HepG2 (cell line): Measurements from ENCODE around the gene MAN1B1. TPM values are rescaled to one million over a fixed set of nuclear protein-coding genes. Genes with fewer than 3 reads are reported as not detected.

ENCODE experiments used
- ARNTL ChIP-seq: sonication (generic); formaldehyde crosslinking; IDR thresholded peaks from 2 replicates; pipeline ENCODE4 v1.4.0; 2020; ENCODE audit warnings: mild to moderate bottlenecking, missing genetic modification reagents
- FOXK1 ChIP-seq: sonication (generic); formaldehyde crosslinking; IDR thresholded peaks from 2 replicates; pipeline ENCODE4 v1.4.0; 2020; ENCODE audit warnings: low read depth, missing genetic modification reagents, borderline replicate concordance
- GATAD1 ChIP-seq: IDR thresholded peaks from 2 replicates; pipeline ENCODE4 v1.6.1; 2016; ENCODE audit warnings: missing genetic modification reagents, missing compliant biosample characterization
- GPN1 ChIP-seq: sonication (generic); formaldehyde crosslinking; IDR thresholded peaks from 2 replicates; pipeline ENCODE4 v1.5.1; 2020; ENCODE audit warnings: missing genetic modification reagents, borderline replicate concordance
- GTF2F1 ChIP-seq: fragments of 150-350 bp; IDR thresholded peaks from 2 replicates; pipeline ENCODE4 v1.6.1; 2014; ENCODE audit warnings: low read length
- KAT7 ChIP-seq: IDR thresholded peaks from 2 replicates; pipeline ENCODE4 v1.6.1; 2018; ENCODE audit warnings: borderline replicate concordance, missing compliant biosample characterization
- KLF11 ChIP-seq: IDR thresholded peaks from 2 replicates; pipeline ENCODE4 v1.6.1; 2016; ENCODE audit warnings: missing compliant biosample characterization
- KLF13 ChIP-seq: sonication (generic); formaldehyde crosslinking; IDR thresholded peaks from 2 replicates; pipeline ENCODE4 v1.4.0; 2020; ENCODE audit warnings: mild to moderate bottlenecking, missing genetic modification reagents
- MTA1 ChIP-seq: sonication (generic); formaldehyde crosslinking; IDR thresholded peaks from 2 replicates; pipeline ENCODE4 v1.4.0; 2020; ENCODE audit warnings: missing genetic modification reagents, mild to moderate bottlenecking, borderline replicate concordance
- NR3C1 ChIP-seq: sonication (generic); formaldehyde crosslinking; IDR thresholded peaks from 2 replicates; pipeline ENCODE4 v1.4.0; 2020; ENCODE audit warnings: missing genetic modification reagents
- POGZ ChIP-seq: sonication (generic); formaldehyde crosslinking; IDR thresholded peaks from 2 replicates; pipeline ENCODE4 v1.4.0; 2020; ENCODE audit warnings: mild to moderate bottlenecking, missing genetic modification reagents
- SRY ChIP-seq: sonication (generic); formaldehyde crosslinking; IDR thresholded peaks from 2 replicates; pipeline ENCODE4 v1.8.0; 2022; ENCODE audit warnings: mild to moderate bottlenecking, missing genetic modification reagents
- ZKSCAN8 ChIP-seq: IDR thresholded peaks from 2 replicates; pipeline ENCODE4 v1.6.1; 2016; ENCODE audit warnings: borderline replicate concordance, missing genetic modification reagents, missing compliant biosample characterization
- ZNF160 ChIP-seq: sonication (generic); formaldehyde crosslinking; IDR thresholded peaks from 2 replicates; pipeline ENCODE4 v1.8.0; 2022; ENCODE audit warnings: mild to moderate bottlenecking, inconsistent platforms, missing genetic modification reagents
- ZNF230 ChIP-seq: sonication (generic); formaldehyde crosslinking; IDR thresholded peaks from 2 replicates; pipeline ENCODE4 v1.4.0; 2020; ENCODE audit warnings: mild to moderate bottlenecking, missing genetic modification reagents
- ZNF331 ChIP-seq: sonication (generic); formaldehyde crosslinking; IDR thresholded peaks from 2 replicates; pipeline ENCODE4 v1.4.0; 2020; ENCODE audit warnings: missing genetic modification reagents
- ZNF337 ChIP-seq: sonication (generic); formaldehyde crosslinking; IDR thresholded peaks from 2 replicates; pipeline ENCODE4 v1.5.1; 2020; ENCODE audit warnings: missing genetic modification reagents, low read depth, mild to moderate bottlenecking, borderline replicate concordance
- ZNF33B ChIP-seq: sonication (generic); formaldehyde crosslinking; IDR thresholded peaks from 2 replicates; pipeline ENCODE4 v1.5.1; 2020; ENCODE audit warnings: mild to moderate bottlenecking, missing genetic modification reagents
- ZNF446 ChIP-seq: sonication (generic); formaldehyde crosslinking; IDR thresholded peaks from 2 replicates; pipeline ENCODE4 v1.5.0; 2020; ENCODE audit warnings: mild to moderate bottlenecking, missing genetic modification reagents
- ZNF556 ChIP-seq: sonication (generic); formaldehyde crosslinking; IDR thresholded peaks from 2 replicates; pipeline ENCODE4 v1.4.0; 2020; ENCODE audit warnings: mild to moderate bottlenecking, missing genetic modification reagents, borderline replicate concordance
- ZNF607 ChIP-seq: sonication (generic); formaldehyde crosslinking; IDR thresholded peaks from 2 replicates; pipeline ENCODE4 v1.5.1; 2020; ENCODE audit warnings: missing genetic modification reagents, mild to moderate bottlenecking, borderline replicate concordance
- ZNF678 ChIP-seq: sonication (generic); formaldehyde crosslinking; IDR thresholded peaks from 2 replicates; pipeline ENCODE4 v1.4.0; 2020; ENCODE audit warnings: mild to moderate bottlenecking, missing genetic modification reagents
- ZNF772 ChIP-seq: sonication (generic); formaldehyde crosslinking; IDR thresholded peaks from 2 replicates; pipeline ENCODE4 v1.5.0; 2020; ENCODE audit warnings: mild to moderate bottlenecking, missing genetic modification reagents
- ZNF775 ChIP-seq: sonication (generic); formaldehyde crosslinking; IDR thresholded peaks from 2 replicates; pipeline ENCODE4 v1.4.0; 2020; ENCODE audit warnings: missing genetic modification reagents, mild to moderate bottlenecking, moderate library complexity, borderline replicate concordance
- ZSCAN22 ChIP-seq: sonication (generic); formaldehyde crosslinking; IDR thresholded peaks from 2 replicates; pipeline ENCODE4 v1.4.0; 2020; ENCODE audit warnings: mild to moderate bottlenecking, missing genetic modification reagents
- polyA plus RNA-seq, 8 experiments: library from polyadenylated mRNA; depleted of rRNA in 3 of 8; stranded (reverse) in 7 of 8; unstranded in 1 of 8; fragments of >200 nt; fragmentation: Illumina TruSeq in 4 of 8; extraction: Trizol in 4 of 8; gene quantifications; 2 replicates each; pipeline versions ENCODE4 v1.2.1 to v1.2.3, GENCODE V29; 2011 to 2016; ENCODE audit warnings: low read depth in 4 of 8, missing spikeins in 1 of 8, mixed read lengths in 1 of 8; ENCODE audit not compliant: insufficient read depth in 1 of 8
- total RNA-seq, 5 experiments: library from RNA; depleted of rRNA; stranded (reverse); fragments of >200 nt; fragmentation: Illumina TruSeq; extraction: Trizol; gene quantifications; 2 replicates each; pipeline ENCODE4 v1.2.3, GENCODE V29; 2016; ENCODE audit warnings: low read depth in 1 of 5
- TF ChIP-seq, protein P1 (sequence below): sonication (generic); formaldehyde crosslinking; IDR thresholded peaks from 2 replicates; pipeline ENCODE4 v1.5.0; 2020; ENCODE audit warnings: mild to moderate bottlenecking, missing genetic modification reagents, borderline replicate concordance
- TF ChIP-seq, protein P2 (sequence below): sonication (generic); formaldehyde crosslinking; IDR thresholded peaks from 2 replicates; pipeline ENCODE4 v1.4.0; 2020; ENCODE audit warnings: mild to moderate bottlenecking, low read depth, missing genetic modification reagents

Gene MAN1B1
- total and polyA plus RNA-seq, 2 of the 13 experiments (the other 11 are each of a cell fraction or from before 2014, with no cell fraction given), result 48.9 to 59.5 TPM

DNA sequence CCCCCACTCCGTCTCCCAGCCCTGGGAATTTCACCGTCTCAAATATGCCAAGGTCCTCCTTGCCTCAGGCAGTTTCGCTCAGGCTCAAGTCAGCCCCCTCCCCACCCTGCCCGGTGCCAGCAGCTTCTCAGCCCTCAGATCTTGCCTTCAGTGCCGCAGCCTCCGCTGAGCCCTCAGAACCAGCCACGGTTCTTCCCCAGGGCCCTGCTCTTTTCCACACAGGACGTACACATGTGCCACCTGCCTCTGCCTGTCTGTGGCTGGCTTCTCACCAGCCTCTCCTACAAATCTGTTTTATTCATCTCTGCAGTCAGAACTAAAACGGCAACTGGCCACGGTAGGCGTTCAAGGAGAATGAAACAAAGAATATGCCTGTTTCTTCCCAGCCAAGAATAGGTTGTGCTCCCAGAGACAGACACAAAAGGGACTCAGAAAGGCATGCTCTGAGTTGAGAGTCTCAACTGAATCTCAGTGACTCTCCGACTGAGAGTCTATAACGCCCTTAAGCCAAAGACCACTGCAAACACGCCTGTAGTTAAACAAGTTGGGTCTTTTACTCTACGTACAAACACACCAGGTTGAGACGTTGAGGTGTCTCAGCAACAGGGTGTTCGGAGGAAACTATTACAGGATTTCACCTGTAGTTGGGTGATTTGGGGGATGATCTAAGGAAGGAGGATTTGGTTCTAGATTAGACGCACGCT lies 41.5 kb downstream of the MAN1B1 start (continued):
- no peak for TF ChIP-seq MTA1 (CRISPR knock-in tag)
- TF ChIP-seq POGZ (CRISPR knock-in tag), result no peak
- peak; percentile 66; the same call in 1 of the 2 replicates for TF ChIP-seq ZNF230 (CRISPR knock-in tag)
- 0 out of 2 replicates have a peak, but pooled peaks have one; percentile 50 for TF ChIP-seq ZNF678 (CRISPR knock-in tag)
- no peak for TF ChIP-seq GPN1 (CRISPR knock-in tag)
- TF ChIP-seq ARNTL (CRISPR knock-in tag), result 0 out of 2 replicates have a peak, but pooled peaks have one; percentile 21
- no peak for TF ChIP-seq GATAD1 (CRISPR knock-in tag)
- TF ChIP-seq, protein P1, sequence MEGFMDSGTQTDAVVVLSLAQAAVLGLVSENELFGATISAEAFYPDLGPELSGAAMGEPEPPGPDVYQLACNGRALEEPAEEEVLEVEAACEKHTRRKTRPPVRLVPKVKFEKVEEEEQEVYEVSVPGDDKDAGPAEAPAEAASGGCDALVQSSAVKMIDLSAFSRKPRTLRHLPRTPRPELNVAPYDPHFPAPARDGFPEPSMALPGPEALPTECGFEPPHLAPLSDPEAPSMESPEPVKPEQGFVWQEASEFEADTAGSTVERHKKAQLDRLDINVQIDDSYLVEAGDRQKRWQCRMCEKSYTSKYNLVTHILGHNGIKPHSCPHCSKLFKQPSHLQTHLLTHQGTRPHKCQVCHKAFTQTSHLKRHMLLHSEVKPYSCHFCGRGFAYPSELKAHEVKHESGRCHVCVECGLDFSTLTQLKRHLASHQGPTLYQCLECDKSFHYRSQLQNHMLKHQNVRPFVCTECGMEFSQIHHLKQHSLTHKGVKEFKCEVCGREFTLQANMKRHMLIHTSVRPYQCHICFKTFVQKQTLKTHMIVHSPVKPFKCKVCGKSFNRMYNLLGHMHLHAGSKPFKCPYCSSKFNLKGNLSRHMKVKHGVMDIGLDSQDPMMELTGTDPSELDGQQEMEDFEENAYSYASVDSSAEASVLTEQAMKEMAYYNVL (CRISPR knock-in tag), result peak; percentile 53; the same call in 1 of the 2 replicates
- TF ChIP-seq ZNF337 (CRISPR knock-in tag), result no peak
- no peak for TF ChIP-seq SRY
- no peak for TF ChIP-seq ZNF331 (CRISPR knock-in tag)
- 0 out of 2 replicates have a peak, but pooled peaks have one; percentile 62 for TF ChIP-seq ZNF775 (CRISPR knock-in tag)
- no peak for TF ChIP-seq ZNF446 (CRISPR knock-in tag)
- TF ChIP-seq ZSCAN22 (CRISPR knock-in tag), result 0 out of 2 replicates have a peak, but pooled peaks have one; percentile 25
- TF ChIP-seq ZNF556 (CRISPR knock-in tag), result no peak
- TF ChIP-seq KLF11, result no peak
- no peak for TF ChIP-seq ZNF33B
- 0 out of 2 replicates have a peak, but pooled peaks have one; percentile 38 for TF ChIP-seq ZNF772
- no peak for TF ChIP-seq KLF13
- TF ChIP-seq ZNF160 (CRISPR knock-in tag), result peak; percentile 50; the same call in 1 of the 2 replicates
- TF ChIP-seq, protein P2, sequence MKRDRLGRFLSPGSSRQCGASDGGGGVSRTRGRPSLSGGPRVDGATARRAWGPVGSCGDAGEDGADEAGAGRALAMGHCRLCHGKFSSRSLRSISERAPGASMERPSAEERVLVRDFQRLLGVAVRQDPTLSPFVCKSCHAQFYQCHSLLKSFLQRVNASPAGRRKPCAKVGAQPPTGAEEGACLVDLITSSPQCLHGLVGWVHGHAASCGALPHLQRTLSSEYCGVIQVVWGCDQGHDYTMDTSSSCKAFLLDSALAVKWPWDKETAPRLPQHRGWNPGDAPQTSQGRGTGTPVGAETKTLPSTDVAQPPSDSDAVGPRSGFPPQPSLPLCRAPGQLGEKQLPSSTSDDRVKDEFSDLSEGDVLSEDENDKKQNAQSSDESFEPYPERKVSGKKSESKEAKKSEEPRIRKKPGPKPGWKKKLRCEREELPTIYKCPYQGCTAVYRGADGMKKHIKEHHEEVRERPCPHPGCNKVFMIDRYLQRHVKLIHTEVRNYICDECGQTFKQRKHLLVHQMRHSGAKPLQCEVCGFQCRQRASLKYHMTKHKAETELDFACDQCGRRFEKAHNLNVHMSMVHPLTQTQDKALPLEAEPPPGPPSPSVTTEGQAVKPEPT, result 0 out of 2 replicates have a peak, but pooled peaks have one; percentile 71
- no peak for TF ChIP-seq ZKSCAN8
- TF ChIP-seq GTF2F1, result no peak
- 0 out of 2 replicates have a peak, but pooled peaks have one; percentile 4 for TF ChIP-seq KAT7 (CRISPR knock-in tag)
- TF ChIP-seq NR3C1 (CRISPR knock-in tag), result no peak
- TF ChIP-seq FOXK1 (CRISPR knock-in tag), result no peak
- no peak for TF ChIP-seq ZNF607 (CRISPR knock-in tag)
